GDM1 (cell line): ENCODE data around the gene GPHN.

Experiments
- DNase-seq: peaks from one replicate; lab custom pipeline; 2025; lab: John Stamatoyannopoulos, UW

GPHN gene

GRCh38 chr14:66507722-66508546 lies at the start of gene GPHN:
Gene GPHN, plus strand, starts transcription at chr14:66508147.
- DNase-seq, result peak; percentile 98

GRCh38 chr14:66459603-66460002 lies 48.3 kb upstream of the GPHN start:
- DNase-seq, result no peak

GRCh38 chr14:66464261-66464660 lies 43.7 kb upstream of the GPHN start:
- no peak for DNase-seq

GRCh38 chr14:66468778-66469367 lies 39.1 kb upstream of the GPHN start:
- no peak for DNase-seq

DNA sequence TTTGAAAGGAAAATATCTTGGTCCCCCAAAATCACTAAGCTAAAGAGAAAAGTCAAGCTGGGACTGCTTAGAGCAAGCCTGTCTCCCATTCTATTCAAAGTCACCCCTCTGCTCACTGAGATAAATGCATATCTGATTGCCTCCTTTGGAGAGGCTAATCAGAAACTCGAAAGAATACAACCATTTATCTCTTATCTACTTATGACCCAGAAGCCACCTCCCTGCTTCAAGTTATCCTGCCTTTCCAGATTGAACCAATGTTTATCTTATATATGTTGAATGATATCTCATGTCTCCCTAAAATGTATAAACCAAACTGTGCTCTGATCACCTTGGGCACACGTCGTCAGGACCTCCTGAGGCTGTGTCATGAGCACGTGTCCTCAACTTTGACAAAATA lies 36.4 kb upstream of the GPHN start:
- no peak for DNase-seq

DNA sequence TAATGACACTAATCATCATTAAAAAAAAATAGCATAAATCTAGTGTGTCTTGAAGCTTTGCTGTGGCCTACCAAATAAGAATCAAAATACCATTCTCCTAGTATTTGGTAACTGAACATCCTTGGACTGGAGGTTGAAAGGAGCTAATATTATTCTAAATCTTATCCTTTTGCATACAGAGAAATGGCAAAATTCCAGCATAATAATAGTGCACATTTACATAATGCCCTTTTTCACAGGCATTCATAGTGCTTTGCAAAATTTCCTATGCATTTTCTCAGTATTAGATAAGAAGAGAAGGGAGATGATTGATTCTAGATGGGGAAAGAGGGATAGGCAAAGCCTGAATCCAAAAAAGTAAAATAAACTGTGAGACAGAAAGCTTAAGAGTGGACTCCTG lies 35.7 kb upstream of the GPHN start:
- DNase-seq, result no peak

- DNase-seq, result no peak
Measured at GRCh38 chr14:66473223-66473622, 34.7 kb upstream of the GPHN start.

- DNase-seq, result no peak
Measured at GRCh38 chr14:66476964-66477363, 31.0 kb upstream of the GPHN start.

DNA sequence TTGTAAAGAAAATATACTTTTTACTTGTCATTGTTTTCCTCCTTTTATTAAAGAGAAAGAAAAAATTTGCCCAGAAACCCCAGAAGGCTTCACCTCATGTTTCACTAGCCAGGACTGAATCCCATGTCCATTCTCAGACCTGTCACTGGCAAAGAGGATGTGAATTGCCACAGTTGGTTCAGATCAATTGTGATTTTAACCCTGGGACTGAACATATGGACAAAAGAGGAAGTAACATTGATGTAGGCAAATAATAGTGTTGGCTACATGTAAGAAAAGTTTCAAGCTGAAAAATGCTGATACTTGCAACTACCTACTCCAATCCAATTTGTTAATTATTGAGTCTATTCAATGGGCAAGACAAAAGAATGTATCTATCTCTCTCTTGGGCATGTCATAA lies 30.4 kb upstream of the GPHN start:
- peak; percentile 5 for DNase-seq

GRCh38 chr14:66482873-66483272 lies 25.1 kb upstream of the GPHN start:
- no peak for DNase-seq

DNA sequence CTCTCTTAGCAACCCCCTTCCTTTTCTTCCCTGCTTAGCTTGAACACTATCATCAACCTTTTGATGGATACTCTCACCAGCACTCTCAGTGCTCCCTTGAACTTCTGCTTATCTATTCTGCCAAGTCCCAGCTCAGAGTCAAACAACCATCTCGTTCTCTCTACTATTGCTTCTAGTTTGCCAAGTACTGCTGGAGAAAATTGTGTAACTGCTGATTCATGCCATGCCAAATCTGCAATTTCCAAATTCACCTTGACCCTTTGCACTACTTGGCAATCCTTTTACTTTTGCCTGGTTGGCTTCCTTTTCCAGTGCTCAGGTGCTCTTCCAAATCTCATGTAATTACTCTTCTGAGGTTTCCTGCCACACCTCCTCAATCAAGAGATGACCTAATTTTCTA lies 24.6 kb upstream of the GPHN start:
- DNase-seq, result no peak

GRCh38 chr14:66485029-66485428 lies 22.9 kb upstream of the GPHN start:
- DNase-seq, result no peak

GRCh38 chr14:66485910-66486421 lies 22.0 kb upstream of the GPHN start, which contains the start of gene CCDC196:
Gene CCDC196, plus strand, starts transcription at chr14:66486371. Its CDS starts 132 bp downstream, at chr14:66486503.
- no peak for DNase-seq

DNA sequence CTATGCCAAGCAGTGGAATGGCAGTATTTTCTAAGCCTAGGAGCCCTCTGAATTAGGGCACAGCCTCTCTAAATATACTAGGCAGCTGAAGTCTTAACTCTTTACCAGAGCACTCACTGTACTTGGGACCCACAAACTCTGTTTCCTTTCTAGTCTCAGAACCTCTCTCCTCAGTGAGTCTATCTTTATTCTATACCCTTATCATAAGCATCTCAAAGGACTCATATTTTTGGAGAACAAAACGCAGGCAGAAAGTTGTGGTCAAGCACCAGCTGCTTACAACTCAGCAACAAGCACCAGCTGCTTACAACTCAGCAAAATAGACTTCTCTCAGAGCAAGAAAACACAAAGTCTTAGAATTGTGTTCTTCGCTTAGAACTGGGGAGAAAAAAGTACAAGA lies 20.8 kb upstream of the GPHN start:
- no peak for DNase-seq

GRCh38 chr14:66490143-66491111 lies 17.5 kb upstream of the GPHN start:
- DNase-seq, result no peak

GRCh38 chr14:66493750-66494149 lies 14.2 kb upstream of the GPHN start:
- DNase-seq, result no peak

DNA sequence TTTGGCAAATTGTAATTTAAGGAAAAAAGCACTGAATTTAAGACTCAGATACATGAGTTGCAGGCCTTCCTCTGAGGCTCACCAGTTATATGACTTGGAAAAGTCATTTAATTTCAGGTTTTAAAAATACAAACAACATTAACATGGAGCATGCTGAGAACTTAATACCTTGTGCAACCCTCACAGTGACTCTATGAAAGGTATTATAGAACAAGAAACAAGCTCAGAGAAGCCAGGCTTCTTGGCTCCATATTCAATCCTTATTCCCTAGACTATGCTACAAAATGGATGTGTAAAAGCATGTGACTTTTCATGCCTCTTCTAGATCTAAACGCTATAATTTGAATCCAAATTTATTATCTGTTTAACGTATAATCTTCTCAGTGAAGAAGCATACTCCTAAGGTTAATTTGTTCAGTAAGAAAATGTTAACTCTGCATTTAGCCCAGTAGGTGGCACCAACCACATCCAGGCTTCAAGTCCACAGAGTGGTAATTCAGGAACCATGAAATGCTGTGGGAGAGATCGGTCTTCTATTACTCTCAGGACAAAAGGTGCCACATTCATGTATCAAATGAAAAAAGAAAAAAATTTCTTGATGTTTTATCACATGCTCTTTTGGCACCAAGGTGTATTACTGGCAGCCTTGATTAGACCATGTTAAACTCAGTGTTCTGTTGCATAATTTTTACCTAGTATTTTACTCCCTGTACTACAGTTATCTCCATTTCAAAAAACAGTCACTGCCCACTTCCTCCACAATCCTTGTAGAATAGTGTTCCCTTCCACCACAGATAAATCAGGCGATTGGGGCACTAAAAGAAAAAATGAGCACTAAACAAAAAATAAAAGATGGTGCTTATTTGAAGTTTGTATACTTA lies 12.5 kb upstream of the GPHN start:
- DNase-seq, result peak; percentile 45

DNA sequence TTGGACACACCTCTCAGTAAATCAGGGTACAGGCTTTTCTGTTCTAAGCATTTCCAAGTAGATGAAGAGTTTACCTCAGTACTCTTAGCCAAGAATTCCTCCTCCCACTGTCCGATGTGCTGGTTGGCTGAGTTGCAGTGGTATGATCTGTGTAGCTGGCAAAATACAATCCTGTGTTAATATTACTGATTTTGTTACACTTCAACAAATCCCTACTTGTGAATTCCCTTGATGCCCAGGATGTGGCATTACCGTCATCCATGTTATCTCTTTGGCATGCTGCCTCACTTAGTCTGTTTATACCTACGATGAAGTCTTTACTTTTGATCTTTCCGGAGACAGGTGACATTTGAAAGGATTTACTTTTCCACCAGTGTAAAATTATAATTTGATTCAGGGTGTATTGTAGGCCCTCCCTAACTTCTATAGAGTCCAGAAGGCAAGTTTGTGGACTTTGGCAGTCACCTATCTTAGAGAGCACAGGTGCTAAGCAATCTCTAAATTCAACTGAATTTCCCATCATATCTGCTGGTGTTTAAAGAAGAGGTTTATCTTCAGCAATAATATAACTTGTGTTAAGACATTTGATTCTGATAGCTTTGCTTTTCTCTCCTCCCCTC lies 11.6 kb upstream of the GPHN start:
- no peak for DNase-seq

- DNase-seq, result no peak
Measured at GRCh38 chr14:66496911-66497310, 11.0 kb upstream of the GPHN start.

- no peak for DNase-seq
Measured at GRCh38 chr14:66498311-66498710, 9.6 kb upstream of the GPHN start.

DNA sequence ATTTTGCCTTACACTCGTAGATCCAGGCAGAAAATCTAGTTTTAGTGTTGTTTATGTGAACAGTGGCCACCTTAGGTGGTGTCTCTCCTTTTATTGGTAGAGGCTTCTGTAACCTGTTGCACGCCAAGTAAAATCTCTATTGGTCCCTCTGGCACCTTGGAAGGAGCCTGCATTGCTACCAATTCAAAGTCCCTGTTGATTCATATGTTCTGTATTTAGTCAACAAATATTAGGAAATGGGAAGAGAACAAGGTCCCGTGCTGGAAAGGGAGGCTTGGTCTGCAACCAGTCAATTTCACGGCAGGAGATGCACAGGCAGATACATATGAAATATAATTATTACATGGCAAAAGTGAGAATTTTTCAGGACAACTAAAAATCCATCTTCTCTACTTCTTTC lies 6.4 kb upstream of the GPHN start:
- no peak for DNase-seq
